IMR-90 (cell line): Measurements from ENCODE around the gene CA11. TPM values are rescaled to one million over a fixed set of nuclear protein-coding genes. Genes with fewer than 3 reads are reported as not detected.
A peak's percentile ranks its signal among the peaks of the same experiment; 100 is the strongest.

Experiments used
- ATAC-seq: fragments of 200-7000 bp; cut with Tn5 transposase; 2 replicates; pipeline ENCODE4 v1.9.1; 2020; ENCODE audit warnings: low read depth, mild to moderate bottlenecking, moderate library complexity
- BruUV-seq: library from RNA; stranded (reverse); fragments of 400-500 nt; replicated peaks from 2 replicates; lab custom pipeline; 2021; lab: Mats Ljungman, UMichigan
- CTCF ChIA-PET: fragments of 300-600 bp; formaldehyde crosslinking; extraction: SDS; loops from one replicate; lab custom pipeline; 2021; ENCODE audit warnings: antibody characterized with exemption; lab: Yijun Ruan, JAX
- POLR2A ChIA-PET: fragments of 300-600 bp; sonication (Branson Sonifier 250); formaldehyde crosslinking; loops from one replicate; lab custom pipeline; 2022; ENCODE audit warnings: antibody characterized with exemption; ENCODE audit not compliant: unreplicated experiment; lab: Charles Lee
- DNase-seq: peaks from one replicate; pipeline ENCODE4 v3.0.0; 2013
- H2AFZ ChIP-seq: replicated peaks from 2 replicates; pipeline ENCODE3; 2013; ENCODE audit warnings: low read length, mild to moderate bottlenecking; ENCODE audit not compliant: poor library complexity
- H2AK5ac ChIP-seq: 2 replicates; pipeline ENCODE4 v1.6.1; 2013; ENCODE audit warnings: low read depth, low read length, inconsistent platforms
- H2AK9ac ChIP-seq: replicated peaks from 2 replicates; pipeline ENCODE3; 2013; ENCODE audit warnings: mild to moderate bottlenecking, low read depth, low read length, moderate library complexity; ENCODE audit not compliant: poor library complexity
- H2BK120ac ChIP-seq: 2 replicates; pipeline ENCODE4 v1.6.1; 2013; ENCODE audit warnings: low read depth, low read length, inconsistent platforms
- H2BK15ac ChIP-seq: 3 replicates; pipeline ENCODE4 v1.6.1; 2013; ENCODE audit warnings: low read depth, low read length, inconsistent platforms
- H2BK20ac ChIP-seq: 2 replicates; pipeline ENCODE4 v1.6.1; 2013; ENCODE audit warnings: low read depth, mild to moderate bottlenecking, inconsistent platforms, low read length, moderate library complexity
- H2BK5ac ChIP-seq: 2 replicates; pipeline ENCODE4 v1.6.1; 2013; ENCODE audit warnings: mild to moderate bottlenecking, low read depth, low read length, inconsistent platforms; ENCODE audit not compliant: poor library complexity, severe bottlenecking
- H3K14ac ChIP-seq: replicated peaks from 2 replicates; pipeline ENCODE4 v1.6.1; 2013; ENCODE audit warnings: low read depth, low read length, inconsistent platforms
- H3K18ac ChIP-seq: 2 replicates; pipeline ENCODE4 v1.6.1; 2013; ENCODE audit warnings: low read depth, low read length, control low read depth
- H3K23ac ChIP-seq: 2 replicates; pipeline ENCODE4 v1.6.1; 2013; ENCODE audit warnings: low read depth, low read length, inconsistent platforms
- H3K27ac ChIP-seq: 2 replicates; pipeline ENCODE4 v1.5.1; 2013; ENCODE audit warnings: mild to moderate bottlenecking, control low read depth, low read length; ENCODE audit not compliant: insufficient read depth
- H3K27me3 ChIP-seq: 2 replicates; pipeline ENCODE4 v1.6.1; 2013; ENCODE audit warnings: low read length; ENCODE audit not compliant: control insufficient read depth, insufficient read depth
- H3K36me3 ChIP-seq: 2 replicates; pipeline ENCODE4 v1.6.1; 2013; ENCODE audit warnings: low read length, mixed read lengths; ENCODE audit not compliant: control insufficient read depth, insufficient read depth
- H3K4ac ChIP-seq: 2 replicates; pipeline ENCODE4 v1.6.1; 2013; ENCODE audit warnings: low read depth, low read length, inconsistent platforms
- H3K4me1 ChIP-seq: 2 replicates; pipeline ENCODE4 v1.6.1; 2013; ENCODE audit warnings: low read length, mixed read lengths; ENCODE audit not compliant: control insufficient read depth, insufficient read depth
- H3K4me2 ChIP-seq: 2 replicates; pipeline ENCODE4 v1.6.1; 2013; ENCODE audit warnings: low read depth, mild to moderate bottlenecking, control low read depth, low read length, moderate library complexity
- H3K4me3 ChIP-seq: 2 replicates; pipeline ENCODE4 v1.5.1; 2013; ENCODE audit warnings: low read depth, mild to moderate bottlenecking, control low read depth, low read length, moderate library complexity; ENCODE audit not compliant: insufficient read depth
- H3K56ac ChIP-seq: 2 replicates; pipeline ENCODE4 v1.6.1; 2013; ENCODE audit warnings: low read length, inconsistent platforms; ENCODE audit not compliant: insufficient read depth; ENCODE audit errors: extremely low read depth
- H3K79me1 ChIP-seq, 2 experiments: 2 replicates each; pipeline ENCODE4 v1.6.1; 2013; ENCODE audit warnings: low read length in 2 of 2, inconsistent platforms in 1 of 2, low read depth in 1 of 2
- H3K9ac ChIP-seq: 2 replicates; pipeline ENCODE4 v1.6.1; 2013; ENCODE audit warnings: low read depth, low read length, control low read depth
- H3K9me1 ChIP-seq: 2 replicates; pipeline ENCODE4 v1.6.1; 2013; ENCODE audit warnings: low read length, inconsistent platforms; ENCODE audit not compliant: insufficient read depth
- H3K9me3 ChIP-seq: 2 replicates; pipeline ENCODE4 v1.6.1; 2013; ENCODE audit warnings: low read length; ENCODE audit not compliant: control insufficient read depth, insufficient read depth
- H4K20me1 ChIP-seq: 2 replicates; pipeline ENCODE4 v1.6.1; 2013; ENCODE audit warnings: low read length, inconsistent platforms; ENCODE audit not compliant: insufficient read depth
- H4K5ac ChIP-seq: 2 replicates; pipeline ENCODE4 v1.6.1; 2013; ENCODE audit warnings: mild to moderate bottlenecking, low read depth, low read length, control low read depth
- H4K8ac ChIP-seq, 2 experiments: 2 replicates each; pipeline ENCODE4 v1.6.1; 2013; ENCODE audit warnings: low read depth in 2 of 2, low read length in 2 of 2, control low read depth in 1 of 2, inconsistent platforms in 1 of 2
- H4K91ac ChIP-seq: 2 replicates; pipeline ENCODE4 v1.6.1; 2013; ENCODE audit warnings: low read depth, low read length, inconsistent platforms; ENCODE audit not compliant: insufficient read depth
- BHLHE40 ChIP-seq: fragments of 150-350 bp; IDR thresholded peaks from 2 replicates; pipeline ENCODE4 v1.6.1; 2016; ENCODE audit warnings: mild to moderate bottlenecking, low read depth, low read length
- CEBPB ChIP-seq: IDR thresholded peaks from 2 replicates; pipeline ENCODE4 v1.6.1; 2012; ENCODE audit warnings: low read depth, low read length, improper control_type of control experiment
- FOS ChIP-seq: fragments of 150-350 bp; IDR thresholded peaks from 2 replicates; pipeline ENCODE4 v1.6.1; 2016; ENCODE audit warnings: low read depth, low read length
- MAFK ChIP-seq: IDR thresholded peaks from 2 replicates; pipeline ENCODE4 v1.6.1; 2012; ENCODE audit warnings: low read depth, low read length, improper control_type of control experiment
- MAZ ChIP-seq: IDR thresholded peaks from 2 replicates; pipeline ENCODE4 v1.6.1; 2012; ENCODE audit warnings: low read depth, mild to moderate bottlenecking, low read length, improper control_type of control experiment, moderate library complexity, borderline replicate concordance
- NFE2L2 ChIP-seq: fragments of 150-350 bp; IDR thresholded peaks from 2 replicates; pipeline ENCODE4 v1.6.1; 2016; ENCODE audit warnings: low read depth, mild to moderate bottlenecking, low read length
- POLR2A ChIP-seq: IDR thresholded peaks from 2 replicates; pipeline ENCODE4 v1.6.1; 2012; ENCODE audit warnings: mild to moderate bottlenecking, low read depth, low read length
- RAD21 ChIP-seq: IDR thresholded peaks from 2 replicates; pipeline ENCODE4 v1.6.1; 2012; ENCODE audit warnings: low read length, improper control_type of control experiment
- RCOR1 ChIP-seq: IDR thresholded peaks from 2 replicates; pipeline ENCODE4 v1.6.1; 2012; ENCODE audit warnings: mild to moderate bottlenecking, low read length, improper control_type of control experiment; ENCODE audit not compliant: insufficient replicate concordance
- SMC3 ChIP-seq: fragments of 150-350 bp; IDR thresholded peaks from 2 replicates; pipeline ENCODE4 v1.6.1; 2016; ENCODE audit warnings: low read depth, mild to moderate bottlenecking, antibody characterized with exemption, low read length, moderate library complexity
- dilution Hi-C: fragments of 300-500 bp; cut with HindIII; formaldehyde crosslinking; loops from one replicate; pipeline ENCODE4 v1.14.3; 2018; ENCODE audit warnings: low sequenced_read_pairs; ENCODE audit not compliant: unreplicated experiment
- in situ Hi-C: fragments of 300-500 bp; cut with MboI; formaldehyde crosslinking; loops from 3 replicates; pipeline ENCODE4 v1.14.3; 2019; ENCODE audit warnings: low sequenced_read_pairs, inconsistent platforms, mixed read lengths
- intact Hi-C: fragments of 100-400 bp; cut with micrococcal nuclease; formaldehyde crosslinking; loops from 2 replicates; pipeline ENCODE4 v1.10.0; 2022
- polyA plus RNA-seq, 3 experiments: library from polyadenylated mRNA; depleted of rRNA; stranded (reverse); fragments of >200 nt; gene quantifications; 2 replicates each; pipeline ENCODE4 v1.2.3, GENCODE V29; 2012; ENCODE audit warnings: low replicate concordance in 1 of 3
- total RNA-seq: library from RNA; depleted of rRNA; stranded (reverse); fragments of >200 nt; gene quantifications from 2 replicates; pipeline ENCODE4 v1.2.3, GENCODE V29; 2012
- TF ChIP-seq, protein P1 (sequence below): fragments of 150-350 bp; IDR thresholded peaks from 2 replicates; pipeline ENCODE4 v1.6.1; 2017; ENCODE audit warnings: mild to moderate bottlenecking, antibody characterized with exemption, low read length, low read depth
- TF ChIP-seq, protein P2 (sequence below): conservative IDR thresholded peaks from 2 replicates; pipeline ENCODE4 v1.5.1; 2012; ENCODE audit warnings: mild to moderate bottlenecking, low read depth, low read length, improper control_type of control experiment

Gene CA11
- total and polyA plus RNA-seq, 2 of the 4 experiments (the other 2 are of a cell fraction), result 1.3 to 2.9 TPM

DNA sequence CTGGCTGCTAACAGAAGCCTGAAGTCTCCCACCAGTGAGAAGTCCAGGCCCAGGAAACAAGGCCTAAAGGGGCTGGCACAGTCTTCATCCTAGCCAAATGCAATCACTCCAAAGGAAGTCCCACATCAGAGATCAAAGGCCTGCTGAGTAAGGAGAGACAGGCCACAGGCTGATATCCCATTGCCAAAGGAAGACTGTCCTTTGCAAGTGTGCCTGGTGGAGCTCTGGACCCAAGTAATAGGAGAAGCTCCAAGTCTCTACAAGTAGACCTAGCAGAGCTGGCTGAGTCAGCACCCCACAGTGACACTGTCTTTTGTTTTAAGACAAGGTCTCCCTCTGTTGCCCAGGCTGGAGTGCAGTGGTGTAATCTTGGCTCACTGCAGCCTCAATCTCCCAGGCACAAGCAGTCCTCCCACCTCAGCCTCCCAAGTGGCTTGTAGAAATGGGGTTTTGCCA, 13.3 kb downstream of the CA11 start:
- Histone ChIP-seq H3K4me2 (no peak overlapping the region), H2AK9ac (no peak overlapping the region), H3K14ac (peak overlapping the region; percentile 10; the same call in 1 of the 2 replicates), H2AFZ (no peak overlapping the region), H3K27me3 (no peaks in the 10 kb centered on the region), H2BK15ac (0 out of 3 replicates have a peak overlapping the region, but pooled peaks have one; percentile 96), H3K18ac (no peak overlapping the region), H3K4ac (no peak overlapping the region; the same call in 1 of the 2 replicates), H3K4me1 (peaks cover 39% of the 10 kb centered on the region), H2BK20ac (no peak overlapping the region), H3K4me3 (no peak overlapping the region), H3K9me3 (no peaks in the 10 kb centered on the region), H3K36me3 (no peaks in the 10 kb centered on the region; the same call in 1 of the 2 replicates), H2BK120ac (peak overlapping the region; percentile 19), H2BK5ac (peak overlapping the region; percentile 37), H3K23ac (no peak overlapping the region), H4K5ac (no peak overlapping the region), H3K9ac (no peak overlapping the region), H4K8ac (0 out of 4 replicates have a peak overlapping the region, but pooled peaks of 1 of the 2 experiments have one; percentile 3), H3K79me1 (peaks cover 0 to 14% of the 10 kb centered on the region in 2 experiments; a peak in 3 of 4 replicates), H3K9me1 (peaks cover 23% of the 10 kb centered on the region), H2AK5ac (peak overlapping the region; percentile 56; the same call in 1 of the 2 replicates), H4K20me1 (peaks cover 4% of the 10 kb centered on the region; the same call in 1 of the 2 replicates), H3K56ac (no peak overlapping the region), H4K91ac (no peak overlapping the region), H3K27ac (0 out of 2 replicates have a peak overlapping the region, but pooled peaks have one; percentile 8)
- TF ChIP-seq CEBPB (no peak), MAZ (no peak), FOS (no peak), NFE2L2 (no peak), BHLHE40 (no peak), SMC3 (no peak), MAFK (no peak), RAD21 (no peak), POLR2A (no peak), RCOR1 (no peak)
- TF ChIP-seq, protein P1, sequence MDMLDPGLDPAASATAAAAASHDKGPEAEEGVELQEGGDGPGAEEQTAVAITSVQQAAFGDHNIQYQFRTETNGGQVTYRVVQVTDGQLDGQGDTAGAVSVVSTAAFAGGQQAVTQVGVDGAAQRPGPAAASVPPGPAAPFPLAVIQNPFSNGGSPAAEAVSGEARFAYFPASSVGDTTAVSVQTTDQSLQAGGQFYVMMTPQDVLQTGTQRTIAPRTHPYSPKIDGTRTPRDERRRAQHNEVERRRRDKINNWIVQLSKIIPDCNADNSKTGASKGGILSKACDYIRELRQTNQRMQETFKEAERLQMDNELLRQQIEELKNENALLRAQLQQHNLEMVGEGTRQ, result no peak
- TF ChIP-seq, protein P2, sequence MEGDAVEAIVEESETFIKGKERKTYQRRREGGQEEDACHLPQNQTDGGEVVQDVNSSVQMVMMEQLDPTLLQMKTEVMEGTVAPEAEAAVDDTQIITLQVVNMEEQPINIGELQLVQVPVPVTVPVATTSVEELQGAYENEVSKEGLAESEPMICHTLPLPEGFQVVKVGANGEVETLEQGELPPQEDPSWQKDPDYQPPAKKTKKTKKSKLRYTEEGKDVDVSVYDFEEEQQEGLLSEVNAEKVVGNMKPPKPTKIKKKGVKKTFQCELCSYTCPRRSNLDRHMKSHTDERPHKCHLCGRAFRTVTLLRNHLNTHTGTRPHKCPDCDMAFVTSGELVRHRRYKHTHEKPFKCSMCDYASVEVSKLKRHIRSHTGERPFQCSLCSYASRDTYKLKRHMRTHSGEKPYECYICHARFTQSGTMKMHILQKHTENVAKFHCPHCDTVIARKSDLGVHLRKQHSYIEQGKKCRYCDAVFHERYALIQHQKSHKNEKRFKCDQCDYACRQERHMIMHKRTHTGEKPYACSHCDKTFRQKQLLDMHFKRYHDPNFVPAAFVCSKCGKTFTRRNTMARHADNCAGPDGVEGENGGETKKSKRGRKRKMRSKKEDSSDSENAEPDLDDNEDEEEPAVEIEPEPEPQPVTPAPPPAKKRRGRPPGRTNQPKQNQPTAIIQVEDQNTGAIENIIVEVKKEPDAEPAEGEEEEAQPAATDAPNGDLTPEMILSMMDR, result no peak
- intact Hi-C loops, result no loop called here
- dilution Hi-C loops, result no loop called here
- DNase-seq, result peak; percentile 53
- ChIA-PET POLR2A (no interaction called here), CTCF (interaction anchor here (0.6 kb wide), 1 partner anchor 212 kb away, joined by 9 read pairs; no protein-coding TSS in a partner anchor)
- in situ Hi-C loops, result no loop called here
- no peak for ATAC-seq
- no TSS peak for BruUV-seq
